ENCODE measurements around the gene VPS4B. TPM values are rescaled to one million over a fixed set of nuclear protein-coding genes. Genes with fewer than 3 reads are reported as not detected.

VPS4B gene
- total and polyA plus RNA-seq, 10 of the 15 experiments (the other 5 are each of a cell fraction or from before 2014, with no cell fraction given), result 21.4 to 37.6 (median 29.8) TPM

- TF ChIP-seq, protein P1, sequence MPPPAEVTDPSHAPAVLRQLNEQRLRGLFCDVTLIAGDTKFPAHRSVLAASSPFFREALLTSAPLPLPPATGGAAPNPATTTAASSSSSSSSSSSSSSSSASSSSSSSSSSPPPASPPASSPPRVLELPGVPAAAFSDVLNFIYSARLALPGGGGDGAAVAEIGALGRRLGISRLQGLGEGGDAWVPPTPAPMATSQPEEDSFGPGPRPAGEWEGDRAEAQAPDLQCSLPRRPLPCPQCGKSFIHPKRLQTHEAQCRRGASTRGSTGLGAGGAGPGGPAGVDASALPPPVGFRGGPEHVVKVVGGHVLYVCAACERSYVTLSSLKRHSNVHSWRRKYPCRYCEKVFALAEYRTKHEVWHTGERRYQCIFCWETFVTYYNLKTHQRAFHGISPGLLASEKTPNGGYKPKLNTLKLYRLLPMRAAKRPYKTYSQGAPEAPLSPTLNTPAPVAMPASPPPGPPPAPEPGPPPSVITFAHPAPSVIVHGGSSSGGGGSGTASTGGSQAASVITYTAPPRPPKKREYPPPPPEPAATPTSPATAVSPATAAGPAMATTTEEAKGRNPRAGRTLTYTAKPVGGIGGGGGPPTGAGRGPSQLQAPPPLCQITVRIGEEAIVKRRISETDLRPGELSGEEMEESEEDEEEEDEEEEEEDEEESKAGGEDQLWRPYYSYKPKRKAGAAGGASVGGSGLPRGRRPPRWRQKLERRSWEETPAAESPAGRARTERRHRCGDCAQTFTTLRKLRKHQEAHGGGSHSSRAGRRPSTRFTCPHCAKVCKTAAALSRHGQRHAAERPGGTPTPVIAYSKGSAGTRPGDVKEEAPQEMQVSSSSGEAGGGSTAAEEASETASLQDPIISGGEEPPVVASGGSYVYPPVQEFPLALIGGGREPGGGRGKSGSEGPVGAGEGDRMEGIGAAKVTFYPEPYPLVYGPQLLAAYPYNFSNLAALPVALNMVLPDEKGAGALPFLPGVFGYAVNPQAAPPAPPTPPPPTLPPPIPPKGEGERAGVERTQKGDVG (CRISPR knock-in tag; IDR thresholded peaks at IDR 0.05), result no peak
- TF ChIP-seq DPF2 (IDR thresholded peaks at IDR 0.05) (no peak), MTA3 (IDR thresholded peaks at IDR 0.05; ENCODE audit: borderline replicate concordance, low read length) (no peak), STAT3 (IDR thresholded peaks at IDR 0.05; ENCODE audit: low read depth, low read length) (no peak; the same call in none of the 2 replicates), HDAC6 (IDR thresholded peaks at IDR 0.05; ENCODE audit: unreplicated experiment) (peak; percentile 12), TCF12 (IDR thresholded peaks at IDR 0.05; ENCODE audit: low read depth, low read length) (peak; percentile 36; the same call in 1 of the 2 replicates), PML (IDR thresholded peaks at IDR 0.05; ENCODE audit: low read length) (peak; percentile 93), NR2C1 (IDR thresholded peaks at IDR 0.05) (peak; percentile 70; the same call in 1 of the 2 replicates), ZBTB40 (IDR thresholded peaks at IDR 0.05; ENCODE audit: borderline replicate concordance) (peak; percentile 93), FOXM1 (IDR thresholded peaks at IDR 0.05; ENCODE audit: low read depth, low read length) (no peak)
Measured at GRCh38 chr18:63422087-63422863, at the start of gene VPS4B (continued).

All from GM12878 (cell line).